K562 (cell line): ENCODE measurements around the gene PODNL1. TPM values are rescaled to one million over a fixed set of nuclear protein-coding genes. Genes with fewer than 3 reads are reported as not detected.

ENCODE experiments used
- ATAC-seq: fragments of 200-7000 bp; cut with Tn5 transposase; 3 replicates; pipeline ENCODE4 v1.9.1; 2020; ENCODE audit warnings: moderate library complexity
- BruUV-seq: library from RNA; stranded (reverse); fragments of 400-500 nt; replicated peaks from 2 replicates; lab custom pipeline; 2021; lab: Mats Ljungman, UMichigan
- CTCF ChIA-PET: fragments of 300-600 bp; formaldehyde crosslinking; extraction: SDS; loops from one replicate; lab custom pipeline; 2021; ENCODE audit warnings: low intra/inter-chr PET ratio; lab: Yijun Ruan, JAX
- POLR2A ChIA-PET: fragments of 300-600, 350-650 bp; sonication (Branson Sonifier 250); formaldehyde crosslinking; extraction: SDS; loops from one replicate; lab custom pipeline; 2021; ENCODE audit warnings: antibody characterized with exemption, inconsistent platforms; lab: Yijun Ruan, JAX
- DNase-seq, 4 experiments: peaks; one replicate each; pipeline versions ENCODE4 v3.0.0 to v3.0.0-alpha.2; 2011 to 2018; ENCODE audit warnings: low spot score in 3 of 4, mixed read lengths in 3 of 4; ENCODE audit errors: extremely low read depth in 1 of 4
- FAIRE-seq: peaks from 2 replicates; lab custom pipeline; 2011; peaks lifted over from hg19 to GRCh38; lab: Jason Lieb, UNC
- H2AFZ ChIP-seq: 2 replicates; pipeline ENCODE4 v1.6.0; 2011; ENCODE audit warnings: low read depth, low read length, control low read depth, inconsistent platforms
- H3K27ac ChIP-seq: fragments of 200-600 bp; 3 replicates; pipeline ENCODE4 v1.8.0; 2011; ENCODE audit warnings: low read depth, mild to moderate bottlenecking, control low read depth, inconsistent platforms, low read length, moderate library complexity, mixed read lengths; ENCODE audit errors: extremely low read depth
- H3K27me3 ChIP-seq, 2 experiments: fragments of 300-600 bp in 1 of 2; 2 replicates in 1 of 2; 3 replicates in 1 of 2; pipeline versions ENCODE4 v1.6.0 to v1.8.0; 2011; ENCODE audit warnings: inconsistent platforms in 2 of 2, low read length in 2 of 2, mild to moderate bottlenecking in 1 of 2, mixed read lengths in 1 of 2, moderate library complexity in 1 of 2; ENCODE audit not compliant: control insufficient read depth in 2 of 2, insufficient read depth in 2 of 2
- H3K36me3 ChIP-seq: fragments of 300-600 bp; 3 replicates; pipeline ENCODE4 v1.8.0; 2011; ENCODE audit warnings: mild to moderate bottlenecking, low read length, inconsistent platforms; ENCODE audit not compliant: control insufficient read depth, insufficient read depth
- H3K4me1 ChIP-seq, 2 experiments: fragments of 200-600 bp in 1 of 2; replicated peaks in 1 of 2; 2 replicates in 1 of 2; 3 replicates in 1 of 2; pipeline versions ENCODE4 v1.5.1 to v1.8.0; 2011; ENCODE audit warnings: inconsistent platforms in 2 of 2, low read length in 2 of 2, mild to moderate bottlenecking in 1 of 2, mixed read lengths in 1 of 2, moderate library complexity in 1 of 2; ENCODE audit not compliant: control insufficient read depth in 2 of 2, insufficient read depth in 2 of 2
- H3K4me2 ChIP-seq: 2 replicates; pipeline ENCODE4 v1.6.1; 2011; ENCODE audit warnings: low read length, control low read depth, inconsistent platforms, mixed read lengths; ENCODE audit not compliant: insufficient read depth
- H3K4me3 ChIP-seq: fragments of 200-600 bp; sonication (generic), shearing (Covaris generic); 2 replicates; pipeline ENCODE4 v1.5.1; 2016; ENCODE audit warnings: control low read depth, inconsistent platforms
- H3K79me2 ChIP-seq: fragments of 200-600 bp; 3 replicates; pipeline ENCODE4 v1.8.0; 2011; ENCODE audit warnings: low read length, inconsistent platforms; ENCODE audit not compliant: control insufficient read depth, insufficient read depth
- H3K9ac ChIP-seq, 2 experiments: 2 replicates each; pipeline versions ENCODE4 v1.6.0 to v1.6.1; 2011; ENCODE audit warnings: low read depth in 2 of 2, low read length in 2 of 2, control low read depth in 1 of 2, inconsistent platforms in 1 of 2, mild to moderate bottlenecking in 1 of 2, mixed read lengths in 1 of 2; ENCODE audit not compliant: insufficient read depth in 1 of 2
- H3K9me1 ChIP-seq: one replicate; pipeline ENCODE4 v1.6.0; 2011; ENCODE audit warnings: inconsistent platforms, mild to moderate bottlenecking, low read length, moderate library complexity; ENCODE audit not compliant: control insufficient read depth, insufficient read depth
- H3K9me3 ChIP-seq: replicated peaks from 2 replicates; pipeline ENCODE4 v1.5.1; 2011; ENCODE audit warnings: low read depth, low read length, inconsistent platforms; ENCODE audit not compliant: control insufficient read depth, insufficient read depth
- H4K20me1 ChIP-seq: replicated peaks from 2 replicates; pipeline ENCODE4 v1.6.1; 2011; ENCODE audit warnings: low read length, inconsistent platforms, mixed read lengths; ENCODE audit not compliant: control insufficient read depth, insufficient read depth
- ETV6 ChIP-seq, 3 experiments: fragments of 150-350 bp in 1 of 3; sonication (generic) in 1 of 3; formaldehyde crosslinking in 1 of 3; IDR thresholded peaks; 2 replicates each; pipeline versions ENCODE4 v1.6.1 to v1.8.0; 2014 to 2022; ENCODE audit warnings: borderline replicate concordance in 2 of 3, low read depth in 2 of 3, antibody characterized with exemption in 1 of 3, low read length in 1 of 3, mild to moderate bottlenecking in 1 of 3, missing genetic modification reagents in 1 of 3
- MBD2 ChIP-seq: sonication (generic); IDR thresholded peaks from 2 replicates; pipeline ENCODE4 v1.6.1; 2016; ENCODE audit warnings: low read depth, borderline replicate concordance
- MYBL2 ChIP-seq, 2 experiments: fragments of 450-650 bp in 1 of 2; sonication (generic) in 1 of 2; formaldehyde crosslinking in 1 of 2; IDR thresholded peaks; 2 replicates each; pipeline versions ENCODE4 v1.6.1 to v1.8.1; 2017 to 2022; ENCODE audit warnings: borderline replicate concordance in 1 of 2, inconsistent platforms in 1 of 2, low read depth in 1 of 2, mild to moderate bottlenecking in 1 of 2, missing genetic modification reagents in 1 of 2, moderate library complexity in 1 of 2
- NRF1 ChIP-seq, 2 experiments: fragments of 450-650 bp; IDR thresholded peaks in 1 of 2; conservative IDR thresholded peaks in 1 of 2; 2 replicates each; pipeline ENCODE4 v1.6.1; 2014; ENCODE audit warnings: mild to moderate bottlenecking in 2 of 2
- PCBP2 ChIP-seq: fragments of 200-400 bp; formaldehyde crosslinking; IDR thresholded peaks from 2 replicates; pipeline ENCODE4 v1.6.1; 2018; ENCODE audit warnings: low read length, low read depth, mild to moderate bottlenecking, moderate library complexity; ENCODE audit not compliant: poor library complexity, severe bottlenecking
- PHF20 ChIP-seq: fragments of 450-650 bp; IDR thresholded peaks from 2 replicates; pipeline ENCODE4 v1.6.1; 2018; ENCODE audit not compliant: partially characterized antibody
- RBM17 ChIP-seq: fragments of 200-400 bp; formaldehyde crosslinking; IDR thresholded peaks from 2 replicates; pipeline ENCODE4 v1.6.1; 2017; ENCODE audit warnings: low read depth, mild to moderate bottlenecking, low read length, borderline replicate concordance
- RBM22 ChIP-seq: fragments of 200-400 bp; formaldehyde crosslinking; IDR thresholded peaks from 2 replicates; pipeline ENCODE4 v1.6.1; 2018; ENCODE audit warnings: low read length, low read depth; ENCODE audit not compliant: poor library complexity, severe bottlenecking
- SETDB1 ChIP-seq: IDR thresholded peaks from one replicate; pipeline ENCODE4 v1.6.1; 2012; ENCODE audit warnings: low read length, control low read depth, inconsistent platforms
- ZC3H11A ChIP-seq: IDR thresholded peaks from 2 replicates; pipeline ENCODE4 v1.6.1; 2012; ENCODE audit warnings: low read depth, low read length, improper control_type of control experiment
- ZNF444 ChIP-seq: fragments of 250-450 bp; sonication (Bioruptor Pico); IDR thresholded peaks from 2 replicates; pipeline ENCODE4 v1.4.0; 2020; ENCODE audit warnings: mild to moderate bottlenecking, moderate library complexity
- ZNF778 ChIP-seq: fragments of 450-650 bp; formaldehyde crosslinking; IDR thresholded peaks from 2 replicates; pipeline ENCODE4 v1.4.0; 2020; ENCODE audit warnings: mild to moderate bottlenecking, moderate library complexity
- WGBS: fragments of 100-300 bp; shearing (Covaris generic); methylation state at CpG from one replicate; pipeline ENCODE4 v1.1.6; 2016; ENCODE audit warnings: low coverage, mixed read lengths; ENCODE audit not compliant: insufficient coverage; ENCODE audit errors: missing lambda C conversion rate; 5-methylcytosine and 5-hydroxymethylcytosine counted together
- in situ Hi-C: fragments of 300-500 bp; cut with MboI; formaldehyde crosslinking; loops from 4 replicates; pipeline ENCODE4 v1.15.0; 2018; ENCODE audit warnings: inconsistent platforms, mixed read lengths
- intact Hi-C: fragments of 100-400 bp; cut with micrococcal nuclease; formaldehyde crosslinking; loops from 2 replicates; pipeline ENCODE4 v1.14.2; 2022
- polyA plus RNA-seq, 8 experiments: library from polyadenylated mRNA; depleted of rRNA in 4 of 8; stranded (reverse) in 5 of 8; unstranded in 3 of 8; fragments of >200 nt; fragmentation: Nextera tagmentation in 2 of 8; fragmentation: Illumina TruSeq in 1 of 8; extraction: Ambion mirVana in 2 of 8; extraction: Trizol in 1 of 8; gene quantifications; 2 replicates each; pipeline versions ENCODE4 v1.2.1 to v1.2.3, GENCODE V29; 2011 to 2014; ENCODE audit warnings: inconsistent platforms in 1 of 8, missing spikeins in 1 of 8
- total RNA-seq, 7 experiments: library from RNA; depleted of rRNA in 6 of 7; stranded (reverse); fragments of >200 nt in 6 of 7; fragmentation: Illumina TruSeq in 2 of 7; extraction: Trizol in 2 of 7; gene quantifications; 2 replicates each; pipeline versions ENCODE4 v1.2.1 to v1.2.3, GENCODE V29; 2011 to 2021; ENCODE audit warnings: low replicate concordance in 1 of 7
- TF ChIP-seq, protein P1 (sequence below): fragments of 250-450 bp; sonication (Bioruptor Pico); IDR thresholded peaks from 2 replicates; pipeline ENCODE4 v1.5.0; 2020; ENCODE audit warnings: mild to moderate bottlenecking, borderline replicate concordance

Gene PODNL1
- total and polyA plus RNA-seq, 9 of the 15 experiments (the other 6 are each of a cell fraction or from before 2014, with no cell fraction given) = 0.18 to 0.47 (median 0.23) TPM; not detected in 3

GRCh38 chr19:13982773-13983172 is 44.6 kb upstream of the PODNL1 start:
- no peak for FAIRE-seq
- POLR2A ChIA-PET = no interaction called here
- peaks cover 0 to 76% of the 10 kb centered on the region in 2 experiments; a peak in 2 of 5 replicates for H3K4me1 ChIP-seq

DNA sequence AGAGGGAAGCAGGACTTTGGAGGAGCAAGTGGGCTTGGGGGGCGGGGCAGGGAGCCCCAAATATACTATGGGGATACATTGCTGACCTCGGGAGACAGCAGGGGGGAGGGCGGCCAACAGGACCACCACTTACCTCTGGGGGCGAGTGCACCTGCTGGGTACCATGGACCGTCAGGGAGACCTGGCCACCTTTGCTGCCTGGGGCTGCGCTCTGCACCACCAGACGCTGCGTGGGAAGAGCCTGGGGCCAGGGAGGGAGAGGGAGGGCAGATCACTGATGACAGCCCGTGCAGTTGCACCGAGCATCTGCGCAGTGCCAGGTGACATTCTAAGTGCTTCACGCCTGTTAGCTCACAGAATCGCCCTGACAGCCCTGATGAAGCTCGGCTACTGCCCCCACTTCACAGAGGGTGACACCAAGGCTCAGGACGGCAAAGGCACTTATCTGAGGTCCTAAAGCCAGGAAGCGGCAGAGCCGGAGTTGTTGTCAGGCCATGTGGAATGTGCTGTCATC is 43.8 kb upstream of the PODNL1 start:
- H2AFZ ChIP-seq = no peak overlapping the region
- CTCF ChIA-PET = no interaction called here
- in situ Hi-C loops = no loop called here
- no peaks in the 10 kb centered on the region for H4K20me1 ChIP-seq
- FAIRE-seq = no peak
- H3K9me3 ChIP-seq = no peaks in the 10 kb centered on the region
- no peak overlapping the region for H3K27ac ChIP-seq
- no peak for TF ChIP-seq MYBL2 (IDR thresholded peaks at IDR 0.05; ENCODE audit: low read depth)
- no peak for TF ChIP-seq MYBL2 (CRISPR knock-in tag; IDR thresholded peaks at IDR 0.05; ENCODE audit: borderline replicate concordance)
- TF ChIP-seq ZNF444 = no peak
- no peak for TF ChIP-seq ETV6 (IDR thresholded peaks at IDR 0.05; ENCODE audit: borderline replicate concordance in 1 of 2, low read depth in 2 of 2, low read length in 1 of 2)
- no peak for TF ChIP-seq ETV6 (CRISPR knock-in tag; IDR thresholded peaks at IDR 0.05; ENCODE audit: borderline replicate concordance)
- TF ChIP-seq ZNF778 = no peak
- no peak for TF ChIP-seq SETDB1
- TF ChIP-seq, protein P1, sequence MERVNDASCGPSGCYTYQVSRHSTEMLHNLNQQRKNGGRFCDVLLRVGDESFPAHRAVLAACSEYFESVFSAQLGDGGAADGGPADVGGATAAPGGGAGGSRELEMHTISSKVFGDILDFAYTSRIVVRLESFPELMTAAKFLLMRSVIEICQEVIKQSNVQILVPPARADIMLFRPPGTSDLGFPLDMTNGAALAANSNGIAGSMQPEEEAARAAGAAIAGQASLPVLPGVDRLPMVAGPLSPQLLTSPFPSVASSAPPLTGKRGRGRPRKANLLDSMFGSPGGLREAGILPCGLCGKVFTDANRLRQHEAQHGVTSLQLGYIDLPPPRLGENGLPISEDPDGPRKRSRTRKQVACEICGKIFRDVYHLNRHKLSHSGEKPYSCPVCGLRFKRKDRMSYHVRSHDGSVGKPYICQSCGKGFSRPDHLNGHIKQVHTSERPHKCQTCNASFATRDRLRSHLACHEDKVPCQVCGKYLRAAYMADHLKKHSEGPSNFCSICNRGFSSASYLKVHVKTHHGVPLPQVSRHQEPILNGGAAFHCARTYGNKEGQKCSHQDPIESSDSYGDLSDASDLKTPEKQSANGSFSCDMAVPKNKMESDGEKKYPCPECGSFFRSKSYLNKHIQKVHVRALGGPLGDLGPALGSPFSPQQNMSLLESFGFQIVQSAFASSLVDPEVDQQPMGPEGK (CRISPR knock-in tag) = no peak
- TF ChIP-seq PHF20 = no peak
- TF ChIP-seq PCBP2 = no peak
- TF ChIP-seq RBM22 = no peak
- TF ChIP-seq, all 486 proteins: peak for 0
- intact Hi-C loops = no loop called here
- Histone ChIP-seq H3K4me2 (no peak overlapping the region), H3K27me3 (no peaks in the 10 kb centered on the region), H3K79me2 (no peaks in the 10 kb centered on the region), H3K4me3 (no peak overlapping the region), H3K36me3 (peaks cover 32% of the 10 kb centered on the region; the same call in 1 of the 3 replicates), H3K4me1 (peaks cover 0 to 74% of the 10 kb centered on the region in 2 experiments; a peak in 2 of 5 replicates), H3K9ac (peak overlapping the region in 1 of 2 experiments; percentile 68; a peak in 2 of 4 replicates), H3K9me1 (peaks cover 3% of the 10 kb centered on the region)
- DNase-seq (no peak), ATAC-seq (no peak)
- WGBS = 97% methylated on average over 13 of the region's 17 CpGs
- POLR2A ChIA-PET = no interaction called here
- no TSS peak for BruUV-seq

More at GRCh38 chr19:13982773-13983172, 44.6 kb upstream of the PODNL1 start:
- DNase-seq (no peak), ATAC-seq (no peak)
- H3K4me3 ChIP-seq = no peak overlapping the region
- H3K27ac ChIP-seq = no peak overlapping the region
- H3K9ac ChIP-seq = no peak overlapping the region
- no peaks in the 10 kb centered on the region for H3K9me3 ChIP-seq
- CTCF ChIA-PET = no interaction called here
- H4K20me1 ChIP-seq = no peaks in the 10 kb centered on the region
- BruUV-seq = no TSS peak
- 93% methylated on average over 9 of the region's 9 CpGs for WGBS
- no peaks in the 10 kb centered on the region for H3K79me2 ChIP-seq
- H3K27me3 ChIP-seq = no peaks in the 10 kb centered on the region
- peaks cover 30% of the 10 kb centered on the region; the same call in 1 of the 3 replicates for H3K36me3 ChIP-seq
- peaks cover 3% of the 10 kb centered on the region for H3K9me1 ChIP-seq
- H3K4me2 ChIP-seq = no peak overlapping the region
- TF ChIP-seq RBM17 = no peak
- no peak for TF ChIP-seq ZC3H11A
- no peak for TF ChIP-seq MBD2
- TF ChIP-seq NRF1 (conservative IDR thresholded peaks at IDR 0.05 in 1 of 2, IDR thresholded peaks at IDR 0.05 in 1 of 2) = no peak
- TF ChIP-seq, all 486 proteins: peak for 0
- in situ Hi-C loops = no loop called here
- intact Hi-C loops = no loop called here
- no peak overlapping the region for H2AFZ ChIP-seq
